GM12878 (cell line): Measurements from ENCODE around the gene PRKN. TPM values are rescaled to one million over a fixed set of nuclear protein-coding genes. Genes with fewer than 3 reads are reported as not detected.

Source experiments
- ASH2L ChIP-seq: fragments of 300-600, 200-600 bp; sonication (generic); IDR thresholded peaks from 2 replicates; pipeline ENCODE4 v1.6.1; 2017; ENCODE audit warnings: low read depth, mild to moderate bottlenecking, borderline replicate concordance
- ATF2 ChIP-seq: IDR thresholded peaks from 2 replicates; pipeline ENCODE4 v1.6.1; 2012; ENCODE audit warnings: low read length, inconsistent platforms
- ATF7 ChIP-seq: fragments of 450-650 bp; IDR thresholded peaks from 2 replicates; pipeline ENCODE4 v1.6.1; 2016; ENCODE audit warnings: low read depth, mild to moderate bottlenecking
- BACH1 ChIP-seq: fragments of 450-650 bp; IDR thresholded peaks from 2 replicates; pipeline ENCODE4 v1.6.1; 2017; ENCODE audit warnings: mild to moderate bottlenecking, borderline replicate concordance
- EED ChIP-seq: sonication (generic); IDR thresholded peaks from 2 replicates; pipeline ENCODE4 v1.6.1; 2016; ENCODE audit warnings: antibody characterized with exemption, low read depth
- HDGF ChIP-seq: fragments of 450-650 bp; IDR thresholded peaks from 2 replicates; pipeline ENCODE4 v1.6.1; 2016; ENCODE audit warnings: antibody characterized with exemption
- PBX3 ChIP-seq: IDR thresholded peaks from 2 replicates; pipeline ENCODE4 v1.6.1; 2011; ENCODE audit warnings: mild to moderate bottlenecking, low read depth, low read length, moderate library complexity; ENCODE audit not compliant: insufficient replicate concordance
- PML ChIP-seq: IDR thresholded peaks from 2 replicates; pipeline ENCODE4 v1.6.1; 2012; ENCODE audit warnings: low read length, inconsistent platforms
- RAD21 ChIP-seq: IDR thresholded peaks from 2 replicates; pipeline ENCODE4 v1.6.1; 2011; ENCODE audit warnings: mild to moderate bottlenecking, low read depth, low read length, moderate library complexity; ENCODE audit not compliant: insufficient read depth
- SMARCA5 ChIP-seq: fragments of 450-650 bp; IDR thresholded peaks from 2 replicates; pipeline ENCODE4 v1.6.1; 2017; ENCODE audit warnings: mild to moderate bottlenecking
- ZBTB4 ChIP-seq: fragments of 450-650 bp; formaldehyde crosslinking; IDR thresholded peaks from 2 replicates; pipeline ENCODE4 v1.4.0; 2022; ENCODE audit warnings: mild to moderate bottlenecking, moderate library complexity
- polyA plus RNA-seq, 11 experiments: library from polyadenylated mRNA; depleted of rRNA in 4 of 11; unstranded in 6 of 11; stranded (reverse) in 5 of 11; fragments of >200 nt; fragmentation: Nextera tagmentation in 4 of 11; fragmentation: Illumina TruSeq in 1 of 11; extraction: Ambion mirVana in 4 of 11; extraction: Trizol in 1 of 11; gene quantifications; 1 replicate in 1 of 11; 2 replicates in 10 of 11; pipeline versions ENCODE4 v1.2.1 to v1.2.3, GENCODE V29; 2011 to 2016; ENCODE audit warnings: inconsistent platforms in 2 of 11, missing spikeins in 2 of 11, low read depth in 1 of 11
- total RNA-seq, 4 experiments: library from RNA; depleted of rRNA in 3 of 4; stranded (reverse); fragments of >200 nt in 3 of 4; fragmentation: Illumina TruSeq in 1 of 4; extraction: Trizol in 1 of 4; gene quantifications; 2 replicates each; pipeline versions ENCODE4 v1.2.1 to v1.2.3, GENCODE V29; 2013 to 2021
- TF ChIP-seq, protein P1 (sequence below): fragments of 450-650 bp; IDR thresholded peaks from 2 replicates; pipeline ENCODE4 v1.6.1; 2018; ENCODE audit warnings: mild to moderate bottlenecking, low read depth, moderate library complexity; ENCODE audit not compliant: partially characterized antibody

The PRKN gene
- total and polyA plus RNA-seq, 10 of the 15 experiments (the other 5 are each of a cell fraction or from before 2014, with no cell fraction given) = 0.06 to 0.09 TPM; not detected in 8

DNA sequence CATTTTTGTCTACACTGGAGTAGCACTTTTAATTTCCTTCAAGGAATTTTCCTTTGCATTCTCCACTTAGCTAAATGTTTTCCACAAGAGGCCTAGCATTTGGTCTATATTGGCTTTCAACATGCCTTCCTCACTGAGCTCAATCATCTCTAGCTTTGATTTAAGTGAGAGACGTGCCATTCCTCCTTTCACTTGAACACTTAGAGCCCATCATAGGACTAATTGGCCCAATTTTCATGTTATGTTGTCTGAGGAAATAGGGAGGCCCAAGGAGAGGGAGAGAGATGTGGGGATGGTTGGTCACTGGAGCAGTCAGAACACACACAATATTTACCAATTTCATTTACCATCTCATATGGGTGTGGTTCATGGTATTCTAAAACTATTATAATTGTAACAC, 645.0 kb downstream of the PRKN start (continued):
- TF ChIP-seq ZBTB4 (CRISPR knock-in tag) = no peak
- TF ChIP-seq PML = no peak
- no peak for TF ChIP-seq EED
- TF ChIP-seq, protein P1, sequence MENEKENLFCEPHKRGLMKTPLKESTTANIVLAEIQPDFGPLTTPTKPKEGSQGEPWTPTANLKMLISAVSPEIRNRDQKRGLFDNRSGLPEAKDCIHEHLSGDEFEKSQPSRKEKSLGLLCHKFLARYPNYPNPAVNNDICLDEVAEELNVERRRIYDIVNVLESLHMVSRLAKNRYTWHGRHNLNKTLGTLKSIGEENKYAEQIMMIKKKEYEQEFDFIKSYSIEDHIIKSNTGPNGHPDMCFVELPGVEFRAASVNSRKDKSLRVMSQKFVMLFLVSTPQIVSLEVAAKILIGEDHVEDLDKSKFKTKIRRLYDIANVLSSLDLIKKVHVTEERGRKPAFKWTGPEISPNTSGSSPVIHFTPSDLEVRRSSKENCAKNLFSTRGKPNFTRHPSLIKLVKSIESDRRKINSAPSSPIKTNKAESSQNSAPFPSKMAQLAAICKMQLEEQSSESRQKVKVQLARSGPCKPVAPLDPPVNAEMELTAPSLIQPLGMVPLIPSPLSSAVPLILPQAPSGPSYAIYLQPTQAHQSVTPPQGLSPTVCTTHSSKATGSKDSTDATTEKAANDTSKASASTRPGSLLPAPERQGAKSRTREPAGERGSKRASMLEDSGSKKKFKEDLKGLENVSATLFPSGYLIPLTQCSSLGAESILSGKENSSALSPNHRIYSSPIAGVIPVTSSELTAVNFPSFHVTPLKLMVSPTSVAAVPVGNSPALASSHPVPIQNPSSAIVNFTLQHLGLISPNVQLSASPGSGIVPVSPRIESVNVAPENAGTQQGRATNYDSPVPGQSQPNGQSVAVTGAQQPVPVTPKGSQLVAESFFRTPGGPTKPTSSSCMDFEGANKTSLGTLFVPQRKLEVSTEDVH = no peak
- TF ChIP-seq BACH1 = no peak
- no peak for TF ChIP-seq RAD21
- TF ChIP-seq ASH2L = no peak
- no peak for TF ChIP-seq ATF2
- TF ChIP-seq SMARCA5 = no peak
- no peak for TF ChIP-seq ATF7
- no peak for TF ChIP-seq HDGF
- TF ChIP-seq PBX3 = no peak
